DMS 273 (cell line): ENCODE results near the gene ZFAND3.

Source experiments
- DNase-seq: peaks from one replicate; lab custom pipeline; 2025; ENCODE audit not compliant: unreplicated experiment; lab: John Stamatoyannopoulos, UW

ZFAND3 gene

DNA sequence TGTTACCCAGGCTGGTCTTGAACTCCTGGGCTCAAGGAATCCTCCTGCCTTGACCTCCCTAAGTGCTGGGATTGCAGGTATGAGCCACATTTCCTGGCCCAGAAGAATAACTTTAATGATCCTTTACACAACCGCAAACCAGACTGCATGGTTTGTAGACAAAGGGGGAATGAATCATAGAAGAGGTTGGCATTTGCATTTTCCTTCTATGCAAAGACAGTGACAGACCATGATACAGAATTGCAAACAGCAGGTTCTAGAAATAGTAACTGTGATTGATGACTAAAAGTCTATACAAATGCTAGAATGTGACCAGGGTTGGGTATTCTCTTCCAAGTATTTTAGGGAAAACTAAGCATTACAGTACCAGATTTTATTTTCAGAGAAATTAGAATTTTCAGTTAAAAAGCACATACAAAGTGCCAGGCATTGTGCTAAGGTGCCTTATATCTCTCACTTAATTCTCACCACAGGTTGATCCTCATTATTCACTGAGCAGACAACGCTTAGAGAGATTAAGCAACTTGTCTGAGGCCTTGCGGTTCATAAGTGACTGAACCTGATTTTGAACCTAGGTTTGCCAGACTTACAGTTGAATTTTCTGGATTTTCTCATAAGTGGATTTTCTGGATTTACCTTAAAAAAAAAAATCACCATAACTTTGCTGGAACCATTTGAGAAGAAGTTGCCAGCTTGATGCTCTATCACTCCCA is 146.6 kb downstream of the ZFAND3 start:
- no peak for DNase-seq

DNA sequence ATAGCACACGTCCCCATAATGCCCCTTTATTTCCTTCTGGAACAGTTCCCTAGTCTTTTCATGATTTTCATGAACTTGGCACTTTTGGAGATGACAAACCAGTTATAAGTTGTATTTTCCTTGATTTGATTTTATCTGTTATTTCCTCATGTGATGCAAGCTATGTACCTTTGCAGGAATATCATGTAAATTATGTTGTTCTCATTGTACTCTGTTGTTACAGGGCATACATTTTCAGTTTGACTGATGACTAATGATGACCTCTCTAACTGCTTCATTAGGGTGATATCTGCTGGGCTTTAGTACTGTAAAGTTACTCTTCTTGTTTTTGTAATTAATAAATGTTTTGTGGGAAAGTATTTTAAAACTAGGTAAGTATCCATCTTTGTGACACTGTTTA is 147.3 kb downstream of the ZFAND3 start:
- DNase-seq = no peak

- DNase-seq = no peak
Measured at GRCh38 chr6:37967651-37968050, 148.1 kb downstream of the ZFAND3 start.

DNA sequence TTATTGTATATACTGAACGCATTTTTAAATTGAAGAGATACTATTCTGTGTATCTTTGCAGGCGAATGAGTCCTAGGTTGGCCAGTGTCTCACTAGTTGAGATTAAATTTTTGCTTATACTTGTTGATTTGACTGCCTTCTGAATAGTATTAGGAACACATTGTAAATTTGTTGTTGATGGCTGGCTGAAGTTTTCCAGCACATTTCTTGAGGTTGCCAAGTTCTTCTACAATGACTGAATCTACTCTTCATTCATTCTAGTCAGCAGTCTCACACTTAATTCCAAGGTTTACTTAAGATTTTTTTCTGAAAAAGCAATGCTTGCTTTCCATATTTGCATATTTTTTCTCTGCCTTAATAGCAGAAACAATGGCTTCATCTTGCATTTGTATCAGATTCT is 151.7 kb downstream of the ZFAND3 start:
- no peak for DNase-seq

- peak; percentile 10 for DNase-seq
Measured at GRCh38 chr6:37971711-37972390, 152.3 kb downstream of the ZFAND3 start.

GRCh38 chr6:37972994-37973757 is 153.6 kb downstream of the ZFAND3 start:
- DNase-seq = no peak

DNA sequence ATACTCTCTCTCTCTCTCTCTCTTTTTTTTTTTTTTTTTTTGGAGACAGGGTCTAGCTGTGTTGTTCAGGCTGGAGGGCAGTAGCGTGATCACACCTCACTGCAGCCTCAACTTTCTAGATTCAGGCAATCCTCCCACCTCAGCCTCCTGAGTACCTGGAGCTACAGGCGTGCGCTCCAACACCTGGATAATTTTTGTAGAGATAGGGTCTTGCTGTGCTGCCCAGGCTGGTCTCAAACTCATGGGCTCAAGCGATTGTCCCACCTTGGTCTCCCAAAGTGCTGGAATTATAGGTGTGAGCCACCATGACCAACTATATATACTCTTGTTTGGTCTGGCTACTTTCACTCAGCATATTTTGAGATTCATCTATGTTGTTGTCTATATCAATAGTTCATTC is 154.9 kb downstream of the ZFAND3 start:
- no peak for DNase-seq

- no peak for DNase-seq
Measured at GRCh38 chr6:37974943-37975342, 155.4 kb downstream of the ZFAND3 start.

GRCh38 chr6:37977715-37978114 is 158.2 kb downstream of the ZFAND3 start:
- no peak for DNase-seq

DNA sequence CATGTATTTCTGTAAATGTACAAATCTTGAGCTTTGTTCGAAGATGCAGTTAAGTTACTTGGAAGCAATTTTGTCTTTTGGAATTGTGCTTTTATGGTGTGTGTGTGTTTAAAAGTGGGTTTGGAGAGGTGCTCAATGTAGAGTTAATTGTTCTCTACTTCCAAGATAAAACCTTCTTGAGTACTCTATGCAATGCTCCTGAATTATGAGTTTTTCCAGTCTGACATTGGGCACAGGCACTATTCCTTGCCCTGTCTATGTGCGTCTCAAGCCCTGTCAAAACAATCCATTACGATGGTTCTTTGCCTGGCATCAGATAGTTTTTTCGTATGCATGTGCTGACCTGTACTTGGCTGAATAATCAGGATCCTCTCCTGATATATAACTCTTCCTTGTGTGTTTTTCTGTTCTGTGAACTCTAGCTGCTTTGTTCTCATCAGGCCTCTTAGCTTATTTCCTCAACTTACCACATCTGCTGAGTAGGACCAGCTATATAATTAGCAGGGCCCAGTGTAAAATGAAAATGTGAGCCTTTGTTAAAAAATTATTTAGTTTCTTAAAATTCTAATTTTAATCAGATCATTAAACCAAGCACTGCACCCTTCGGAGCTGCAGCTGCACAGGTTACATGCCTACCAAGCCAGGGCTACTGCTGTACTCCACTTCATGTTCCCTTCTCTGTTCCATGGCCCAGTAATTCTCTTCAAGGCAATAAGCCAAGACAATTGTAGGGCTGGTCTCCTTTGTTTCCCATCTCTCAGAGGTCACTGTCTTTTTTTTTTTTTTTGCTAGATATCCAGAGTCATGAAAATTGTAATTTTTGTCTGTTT is 160.1 kb downstream of the ZFAND3 start:
- DNase-seq = no peak

GRCh38 chr6:37980222-37980595 is 160.7 kb downstream of the ZFAND3 start:
- no peak for DNase-seq

GRCh38 chr6:37981626-37982025 is 162.1 kb downstream of the ZFAND3 start:
- no peak for DNase-seq

DNA sequence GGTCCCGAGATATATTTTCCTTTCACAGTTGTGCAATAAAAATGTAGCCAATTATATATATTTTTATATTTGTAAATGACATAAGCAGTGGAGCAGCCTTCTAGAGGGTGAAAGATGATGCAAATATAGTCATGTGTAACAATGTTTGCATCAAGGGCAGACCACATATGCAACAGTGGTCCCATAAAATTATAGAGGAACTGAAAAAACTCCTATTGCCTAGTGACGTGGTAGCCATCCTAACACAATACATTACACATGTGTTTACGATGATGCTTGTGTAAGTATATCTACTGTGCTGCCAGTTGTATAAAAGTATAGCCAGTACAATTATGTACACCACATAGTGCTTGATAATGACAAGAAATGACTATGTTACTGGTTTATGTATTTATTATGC is 162.8 kb downstream of the ZFAND3 start:
- no peak for DNase-seq

DNA sequence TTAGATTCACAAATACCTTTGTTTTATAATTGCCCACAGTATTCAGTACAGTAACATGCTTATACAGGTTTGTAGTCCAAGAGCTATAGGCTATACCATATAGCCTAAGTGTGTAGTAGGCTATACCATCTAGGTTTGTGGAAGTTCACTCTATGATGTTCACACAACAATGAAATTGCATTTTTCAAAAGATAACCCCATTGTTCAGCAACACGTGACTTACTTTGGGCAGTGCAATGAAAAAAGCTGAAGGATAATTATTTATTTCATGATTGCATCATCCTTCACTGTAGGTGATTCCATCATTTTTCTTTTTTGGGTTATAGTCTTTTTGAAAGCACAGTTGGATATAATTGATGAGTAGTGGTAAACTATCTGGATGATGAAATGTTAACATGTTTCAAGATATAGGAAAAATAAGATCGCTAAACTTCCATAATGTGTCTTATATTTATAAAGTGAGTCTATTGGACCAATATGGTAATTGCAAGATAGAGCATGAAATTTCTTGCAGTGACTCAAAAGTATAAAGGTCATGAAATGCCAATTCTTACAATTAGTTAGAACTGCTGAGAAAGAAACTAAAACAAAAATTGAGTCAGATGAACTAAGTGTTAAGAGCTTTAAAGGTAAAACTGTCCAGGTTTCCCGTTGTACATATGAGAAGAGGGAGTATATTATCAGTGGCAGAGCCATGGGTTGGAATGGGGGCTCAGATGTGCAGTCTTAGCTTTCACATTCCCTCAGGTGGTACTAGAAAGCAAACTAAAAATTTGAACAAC is 164.4 kb downstream of the ZFAND3 start:
- no peak for DNase-seq

- DNase-seq = no peak
Measured at GRCh38 chr6:37984578-37984977, 165.1 kb downstream of the ZFAND3 start.

DNA sequence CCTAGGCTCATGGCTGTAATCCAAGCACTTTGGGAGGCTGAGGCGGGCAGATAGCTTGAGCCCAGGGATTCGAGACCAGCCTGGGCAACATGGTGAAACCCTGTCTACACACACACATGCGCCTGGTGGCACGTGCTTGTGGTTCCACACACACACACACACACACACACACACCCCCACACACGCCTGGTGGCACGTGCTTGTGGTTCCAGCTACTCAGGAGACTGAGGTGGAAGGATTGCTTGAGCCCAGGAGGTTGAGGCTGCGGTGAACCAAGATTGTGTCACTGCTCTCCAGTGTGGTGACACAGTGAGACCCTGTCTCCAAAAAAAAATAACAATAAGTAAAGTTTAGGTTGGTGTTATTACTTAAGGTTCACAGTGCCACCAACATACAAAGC is 165.8 kb downstream of the ZFAND3 start:
- DNase-seq = no peak

DNA sequence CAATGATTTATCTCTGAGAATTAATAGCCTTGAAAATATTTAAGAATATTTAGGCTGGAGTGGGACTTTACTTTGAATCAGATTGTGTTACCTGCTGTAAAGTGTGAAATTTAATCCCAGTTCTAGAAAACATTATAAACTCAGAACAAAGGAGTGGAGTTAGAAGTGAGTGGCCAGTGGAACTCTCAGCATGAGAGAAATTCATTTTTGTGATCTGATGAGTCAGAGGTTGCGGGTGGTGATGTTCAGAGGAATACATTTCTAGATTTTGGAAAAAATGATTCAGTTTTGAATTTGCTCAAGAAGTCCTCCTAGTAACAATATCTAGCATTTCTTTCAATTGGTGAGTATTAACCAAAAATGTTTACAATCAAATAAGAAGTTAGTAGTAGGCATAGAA is 167.5 kb downstream of the ZFAND3 start:
- no peak for DNase-seq

DNA sequence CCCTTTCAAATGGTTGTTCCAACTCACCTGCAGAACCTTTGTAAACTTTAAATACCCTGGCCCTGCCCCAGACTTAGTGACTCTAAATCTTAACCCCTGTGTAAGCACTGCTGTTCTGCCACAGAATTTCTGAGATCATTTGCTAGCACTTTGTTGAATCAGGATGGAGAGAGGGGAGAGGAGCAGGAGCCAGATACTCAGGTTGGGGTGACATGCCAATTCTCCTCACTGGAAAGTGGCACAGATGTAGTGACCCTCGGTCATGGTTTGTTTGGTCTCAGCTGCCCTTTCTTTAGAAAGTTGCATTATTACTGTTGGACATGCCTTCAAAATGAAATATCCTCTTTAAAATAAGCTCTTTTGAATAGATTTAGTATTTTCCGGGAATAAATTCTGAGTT is 168.0 kb downstream of the ZFAND3 start:
- DNase-seq = no peak

DNA sequence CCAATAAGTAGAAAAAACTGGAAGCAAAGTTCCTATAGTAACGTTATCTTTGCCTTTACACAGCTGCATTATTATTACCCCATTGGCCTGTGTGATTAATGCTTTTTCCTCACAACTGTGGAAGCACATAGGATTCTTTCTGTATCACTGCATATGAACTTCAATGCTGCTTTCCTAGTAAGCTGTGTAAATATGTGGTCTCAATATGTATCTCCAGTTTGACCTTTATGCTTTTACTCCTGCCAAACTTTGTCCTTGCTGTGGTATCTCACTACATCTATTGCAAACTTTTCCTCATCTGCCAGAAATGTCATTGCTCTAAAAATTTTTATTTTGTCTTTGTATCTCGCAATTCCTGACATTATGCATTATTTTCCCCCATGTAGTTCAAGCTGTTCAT is 168.6 kb downstream of the ZFAND3 start:
- DNase-seq = no peak

- DNase-seq = no peak
Measured at GRCh38 chr6:37988696-37989095, 169.2 kb downstream of the ZFAND3 start.
